Mucosa of descending colon (tissue), 3 donors: Measurements from ENCODE around the gene F11. TPM values are rescaled to one million over a fixed set of nuclear protein-coding genes. Genes with fewer than 3 reads are reported as not detected.
"Not testable (repeated sequence)": the region's sequence is repeated elsewhere in the genome, so short reads cannot be mapped to it uniquely, and the experiment has no call there.

Experiments used
- ATAC-seq: fragments of 200-7000 bp; cut with Tn5 transposase; one replicate; pipeline ENCODE4 v1.9.1; 2020; ENCODE audit warnings: mild to moderate bottlenecking, moderate library complexity
- DNase-seq, 3 donors: peaks; one replicate each; pipeline ENCODE4 v3.0.0-alpha.2; 2020
- H3K36me3 ChIP-seq: fragments of 200-600 bp; one replicate; pipeline ENCODE4 v1.8.0; 2021; ENCODE audit warnings: low read depth, mild to moderate bottlenecking
- H3K4me1 ChIP-seq: fragments of 200-600 bp; one replicate; pipeline ENCODE4 v1.8.0; 2021; ENCODE audit warnings: low read depth, mild to moderate bottlenecking
- H3K4me3 ChIP-seq: fragments of 200-600 bp; one replicate; pipeline ENCODE4 v1.8.0; 2021; ENCODE audit warnings: mild to moderate bottlenecking
- H3K9me3 ChIP-seq: fragments of 200-600 bp; one replicate; pipeline ENCODE4 v1.8.0; 2021; ENCODE audit warnings: mild to moderate bottlenecking
- intact Hi-C, 2 donors: fragments of 100-400 bp; cut with DNase I in 1 of 2; cut with micrococcal nuclease in 1 of 2; formaldehyde crosslinking; loops; one replicate each; pipeline versions ENCODE4 v1.11.0 to v1.11.1; 2022; cut with DNase I, micrococcal nuclease
- total RNA-seq, 3 donors: library from RNA; stranded (reverse); fragmentation: NEBNext Ultra II Directional in 2 of 3; extraction: Animal tissue kit (Norgen Biotek cat#: 25700) in 2 of 3; gene quantifications; one replicate each; pipeline versions ENCODE4 v1.2.1 to v1.2.4, GENCODE V29; 2021 to 2023
- TF ChIP-seq, protein P1 (sequence below): fragments of 200-600 bp; IDR thresholded peaks from one replicate; pipeline ENCODE4 v1.8.0; 2022; ENCODE audit warnings: antibody characterized with exemption, mild to moderate bottlenecking
- donor health status: DM: no; HTN: no; CAD: no; lungs with moderate emphysema.
- donor health status: DM: no; HTN: no; CAD: no.
- donor health status: DM: no; HTN: yes; CAD: no.

The F11 gene
- total RNA-seq, 3 donors from 2014 or later = 0.65 TPM; not detected in 2

DNA sequence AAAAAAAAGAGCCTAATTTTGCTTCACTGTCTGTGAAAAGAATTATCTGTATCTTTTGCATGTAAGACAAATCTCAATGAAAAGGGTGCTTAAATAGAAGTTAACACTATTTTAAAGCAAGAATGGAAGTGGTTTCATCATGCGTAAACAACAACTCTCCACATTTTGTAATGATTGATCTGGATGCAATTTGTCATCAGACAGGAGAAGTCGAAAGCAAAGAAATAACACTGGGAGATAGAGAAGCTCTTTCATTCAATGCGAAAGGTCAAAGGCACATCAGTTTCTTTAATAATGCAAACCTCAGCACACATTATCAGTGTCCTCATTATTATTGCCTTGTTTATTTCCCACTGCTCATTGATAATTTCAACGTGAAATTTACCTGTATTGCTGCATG lies 29.9 kb upstream of the F11 start:
- no peak for ATAC-seq
- Histone ChIP-seq H3K4me3 (no peak overlapping the region), H3K36me3 (no peaks in the 10 kb centered on the region), H3K4me1 (no peaks in the 10 kb centered on the region), H3K9me3 (no peaks in the 10 kb centered on the region)
- TF ChIP-seq, protein P1, sequence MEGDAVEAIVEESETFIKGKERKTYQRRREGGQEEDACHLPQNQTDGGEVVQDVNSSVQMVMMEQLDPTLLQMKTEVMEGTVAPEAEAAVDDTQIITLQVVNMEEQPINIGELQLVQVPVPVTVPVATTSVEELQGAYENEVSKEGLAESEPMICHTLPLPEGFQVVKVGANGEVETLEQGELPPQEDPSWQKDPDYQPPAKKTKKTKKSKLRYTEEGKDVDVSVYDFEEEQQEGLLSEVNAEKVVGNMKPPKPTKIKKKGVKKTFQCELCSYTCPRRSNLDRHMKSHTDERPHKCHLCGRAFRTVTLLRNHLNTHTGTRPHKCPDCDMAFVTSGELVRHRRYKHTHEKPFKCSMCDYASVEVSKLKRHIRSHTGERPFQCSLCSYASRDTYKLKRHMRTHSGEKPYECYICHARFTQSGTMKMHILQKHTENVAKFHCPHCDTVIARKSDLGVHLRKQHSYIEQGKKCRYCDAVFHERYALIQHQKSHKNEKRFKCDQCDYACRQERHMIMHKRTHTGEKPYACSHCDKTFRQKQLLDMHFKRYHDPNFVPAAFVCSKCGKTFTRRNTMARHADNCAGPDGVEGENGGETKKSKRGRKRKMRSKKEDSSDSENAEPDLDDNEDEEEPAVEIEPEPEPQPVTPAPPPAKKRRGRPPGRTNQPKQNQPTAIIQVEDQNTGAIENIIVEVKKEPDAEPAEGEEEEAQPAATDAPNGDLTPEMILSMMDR = no peak
- DNase-seq = no peak
- intact Hi-C loops = no loop called here

- H3K36me3 ChIP-seq = no peaks in the 10 kb centered on the region
- no peak overlapping the region for H3K4me3 ChIP-seq
- ATAC-seq (no peak), DNase-seq (no peak)
- TF ChIP-seq, protein P1 = no peak
- no peaks in the 10 kb centered on the region for H3K4me1 ChIP-seq
- no peaks in the 10 kb centered on the region for H3K9me3 ChIP-seq
- intact Hi-C loops = no loop called here
Measured at GRCh38 chr4:186240452-186240847, 25.5 kb upstream of the F11 start.

- H3K4me3 ChIP-seq = no peak overlapping the region
- no peak for ATAC-seq
- TF ChIP-seq, protein P1 = no peak
- no peak for DNase-seq
- no peaks in the 10 kb centered on the region for H3K9me3 ChIP-seq
- H3K36me3 ChIP-seq = no peaks in the 10 kb centered on the region
- H3K4me1 ChIP-seq = no peaks in the 10 kb centered on the region
- intact Hi-C loops = no loop called here
Measured at GRCh38 chr4:186240848-186241491, 25.0 kb upstream of the F11 start.

DNA sequence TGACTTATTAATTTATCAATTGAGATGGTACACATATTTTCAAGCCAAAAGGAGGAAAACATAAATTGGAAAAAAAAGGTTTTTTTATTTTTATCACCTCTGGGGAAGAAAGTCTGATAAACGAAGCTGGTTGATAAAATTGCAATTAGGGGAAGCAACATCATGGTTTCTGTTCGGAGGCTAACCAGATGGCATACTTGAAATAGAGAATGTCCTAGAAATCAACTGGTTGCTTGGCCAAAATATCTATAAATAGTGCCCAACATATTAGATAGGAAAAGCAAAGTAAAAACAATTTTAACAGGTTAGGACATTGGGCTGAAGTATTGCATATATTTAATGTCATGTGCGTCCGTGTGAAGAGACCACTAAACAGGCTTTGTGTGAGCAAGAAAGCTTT lies 24.4 kb upstream of the F11 start:
- no peak for ATAC-seq
- intact Hi-C loops = no loop called here
- TF ChIP-seq, protein P1 = no peak

GRCh38 chr4:186242031-186242430 lies 24.0 kb upstream of the F11 start:
- H3K4me1 ChIP-seq, ATAC-seq, H3K9me3 ChIP-seq, H3K36me3 ChIP-seq, H3K4me3 ChIP-seq, intact Hi-C loops, DNase-seq: not testable (repeated sequence)

More for the DNA sequence above, 24.4 kb upstream of the F11 start:
- H3K36me3 ChIP-seq = no peaks in the 10 kb centered on the region
- H3K9me3 ChIP-seq = no peaks in the 10 kb centered on the region
- H3K4me3 ChIP-seq = no peak overlapping the region
- H3K4me1 ChIP-seq = no peaks in the 10 kb centered on the region
- no peak for DNase-seq

GRCh38 chr4:186243331-186243730 lies 22.7 kb upstream of the F11 start:
- TF ChIP-seq, protein P1 = no peak
- Histone ChIP-seq H3K4me3 (no peak overlapping the region), H3K9me3 (no peaks in the 10 kb centered on the region), H3K4me1 (no peaks in the 10 kb centered on the region), H3K36me3 (no peaks in the 10 kb centered on the region)
- intact Hi-C loops = no loop called here
- DNase-seq = no peak
- no peak for ATAC-seq
